H1 (cell line): ENCODE measurements around the gene SMOC2. TPM values are rescaled to one million over a fixed set of nuclear protein-coding genes. Genes with fewer than 3 reads are reported as not detected.

Experiments used
- CTCF ChIA-PET: fragments of 300-600 bp; sonication (Branson Sonifier 250); formaldehyde crosslinking; loops from one replicate; lab custom pipeline; 2021; ENCODE audit not compliant: partially characterized antibody; lab: Charles Lee
- POLR2A ChIA-PET: fragments of 300-600 bp; sonication (Branson Sonifier 250); formaldehyde crosslinking; loops from one replicate; lab custom pipeline; 2021; ENCODE audit warnings: inconsistent platforms; ENCODE audit not compliant: partially characterized antibody; lab: Charles Lee
- DNase-seq, 2 experiments: peaks; one replicate each; pipeline versions ENCODE4 v3.0.0 to v3.0.0-alpha.2; 2010 to 2022; ENCODE audit warnings: low spot score in 2 of 2, low read depth in 1 of 2, mixed read lengths in 1 of 2
- FAIRE-seq: peaks from 2 replicates; lab custom pipeline; 2011; peaks lifted over from hg19 to GRCh38; lab: Jason Lieb, UNC
- H2AFZ ChIP-seq: 2 replicates; pipeline ENCODE4 v1.8.1; 2012; ENCODE audit warnings: low read length, inconsistent platforms
- H2AK5ac ChIP-seq: 2 replicates; pipeline ENCODE4 v1.6.1; 2013; ENCODE audit warnings: low read depth, low read length
- H2BK120ac ChIP-seq: replicated peaks from 2 replicates; pipeline ENCODE3; 2013; ENCODE audit warnings: low read depth, low read length, inconsistent platforms
- H2BK12ac ChIP-seq: 2 replicates; pipeline ENCODE4 v1.6.1; 2013; ENCODE audit warnings: low read depth, low read length
- H2BK15ac ChIP-seq: 2 replicates; pipeline ENCODE4 v1.6.1; 2013; ENCODE audit warnings: low read length
- H2BK20ac ChIP-seq: 2 replicates; pipeline ENCODE4 v1.6.1; 2013; ENCODE audit warnings: low read length
- H2BK5ac ChIP-seq: 2 replicates; pipeline ENCODE4 v1.6.1; 2013; ENCODE audit warnings: low read depth, low read length
- H3K14ac ChIP-seq: 2 replicates; pipeline ENCODE4 v1.6.1; 2013; ENCODE audit warnings: inconsistent platforms; ENCODE audit not compliant: insufficient read length
- H3K18ac ChIP-seq: 2 replicates; pipeline ENCODE4 v1.6.1; 2013; ENCODE audit warnings: low read length; ENCODE audit errors: extremely low read depth
- H3K23ac ChIP-seq: 2 replicates; pipeline ENCODE4 v1.6.1; 2013; ENCODE audit warnings: inconsistent platforms; ENCODE audit not compliant: insufficient read length
- H3K23me2 ChIP-seq: 2 replicates; pipeline ENCODE4 v1.6.1; 2013; ENCODE audit warnings: low read depth, low read length
- H3K27ac ChIP-seq: 2 replicates; pipeline ENCODE4 v1.6.1; 2011; ENCODE audit warnings: low read depth, low read length, inconsistent platforms
- H3K27me3 ChIP-seq, 4 experiments: replicated peaks in 1 of 4; 1 replicate in 1 of 4; 2 replicates in 3 of 4; pipeline versions ENCODE4 v1.6.1 to v1.8.1; 2011 to 2013; ENCODE audit warnings: low read length in 3 of 4, mild to moderate bottlenecking in 3 of 4, inconsistent platforms in 2 of 4, mixed read lengths in 2 of 4, moderate library complexity in 1 of 4; ENCODE audit not compliant: control insufficient read depth in 3 of 4, insufficient read depth in 3 of 4; ENCODE audit errors: extremely low read depth in 1 of 4
- H3K36me3 ChIP-seq, 4 experiments: 2 replicates each; pipeline versions ENCODE4 v1.6.1 to v1.8.1; 2011 to 2013; ENCODE audit warnings: mild to moderate bottlenecking in 4 of 4, low read length in 3 of 4, moderate library complexity in 2 of 4, control low read depth in 1 of 4, inconsistent platforms in 1 of 4; ENCODE audit not compliant: insufficient read depth in 4 of 4, control insufficient read depth in 2 of 4
- H3K4ac ChIP-seq: replicated peaks from 2 replicates; pipeline ENCODE3; 2013; ENCODE audit warnings: low read length, low read depth, mixed read lengths, inconsistent platforms; ENCODE audit not compliant: insufficient read length
- H3K4me1 ChIP-seq, 4 experiments: replicated peaks in 1 of 4; 1 replicate in 1 of 4; 2 replicates in 3 of 4; pipeline versions ENCODE4 v1.6.1 to v1.8.1; 2011 to 2013; ENCODE audit warnings: low read length in 3 of 4, inconsistent platforms in 2 of 4, mixed read lengths in 1 of 4; ENCODE audit not compliant: insufficient read depth in 4 of 4, control insufficient read depth in 3 of 4
- H3K4me2 ChIP-seq, 2 experiments: 2 replicates each; pipeline versions ENCODE4 v1.6.1 to v1.8.1; 2011 to 2013; ENCODE audit warnings: low read depth in 2 of 2, low read length in 2 of 2, control low read depth in 1 of 2, inconsistent platforms in 1 of 2, mild to moderate bottlenecking in 1 of 2; ENCODE audit not compliant: insufficient read depth in 1 of 2
- H3K4me3 ChIP-seq, 4 experiments: fragments of 200-600, 300-600 bp in 1 of 4; sonication (generic), shearing (Covaris generic), sonication (Bioruptor Twin) in 1 of 4; 2 replicates each; pipeline versions ENCODE4 v1.5.1 to v1.8.1; 2011 to 2016; ENCODE audit warnings: low read length in 4 of 4, low read depth in 3 of 4, control low read depth in 2 of 4, inconsistent platforms in 2 of 4, mild to moderate bottlenecking in 2 of 4, mixed read lengths in 1 of 4, moderate library complexity in 1 of 4; ENCODE audit not compliant: insufficient read depth in 2 of 4; ENCODE audit errors: extremely low read depth in 1 of 4
- H3K56ac ChIP-seq: replicated peaks from 2 replicates; pipeline ENCODE3; 2013; ENCODE audit warnings: low read depth, mild to moderate bottlenecking, mixed read lengths, low read length, inconsistent platforms; ENCODE audit not compliant: insufficient read length
- H3K79me1 ChIP-seq: 2 replicates; pipeline ENCODE4 v1.6.1; 2013; ENCODE audit warnings: low read depth, low read length, control low read depth
- H3K79me2 ChIP-seq, 2 experiments: 2 replicates each; pipeline versions ENCODE4 v1.6.1 to v1.8.1; 2012 to 2013; ENCODE audit warnings: low read length in 2 of 2, mild to moderate bottlenecking in 2 of 2, inconsistent platforms in 1 of 2; ENCODE audit not compliant: insufficient read depth in 2 of 2, control insufficient read depth in 1 of 2
- H3K9ac ChIP-seq, 4 experiments: replicated peaks in 1 of 4; 1 replicate in 1 of 4; 2 replicates in 3 of 4; pipeline versions ENCODE4 v1.6.1 to v1.8.1; 2011 to 2013; ENCODE audit warnings: low read depth in 3 of 4, low read length in 3 of 4, control low read depth in 2 of 4, mild to moderate bottlenecking in 2 of 4, moderate library complexity in 2 of 4, inconsistent platforms in 1 of 4; ENCODE audit errors: extremely low read depth in 1 of 4
- H3K9me3 ChIP-seq, 2 experiments: 2 replicates each; pipeline versions ENCODE4 v1.6.1 to v1.8.1; 2012 to 2013; ENCODE audit warnings: mild to moderate bottlenecking in 2 of 2, moderate library complexity in 2 of 2, control low read depth in 1 of 2, inconsistent platforms in 1 of 2, low read depth in 1 of 2, low read length in 1 of 2, mixed read lengths in 1 of 2; ENCODE audit not compliant: insufficient read depth in 2 of 2
- H4K20me1 ChIP-seq, 2 experiments: replicated peaks in 1 of 2; 2 replicates each; pipeline versions ENCODE3 to v1.8.1; 2011 to 2013; ENCODE audit warnings: inconsistent platforms in 2 of 2, low read length in 2 of 2, mild to moderate bottlenecking in 1 of 2; ENCODE audit not compliant: insufficient read depth in 2 of 2, control insufficient read depth in 1 of 2
- H4K5ac ChIP-seq: 2 replicates; pipeline ENCODE4 v1.6.1; 2013; ENCODE audit warnings: low read length, low read depth, mixed read lengths, inconsistent platforms; ENCODE audit not compliant: insufficient read length
- H4K8ac ChIP-seq: 2 replicates; pipeline ENCODE4 v1.8.0; 2013; ENCODE audit warnings: mild to moderate bottlenecking, moderate library complexity, low read length, inconsistent platforms; ENCODE audit not compliant: insufficient read depth; ENCODE audit errors: extremely low read depth
- H4K91ac ChIP-seq: replicated peaks from 2 replicates; pipeline ENCODE3; 2013; ENCODE audit warnings: low read length, mixed read lengths, inconsistent platforms; ENCODE audit not compliant: insufficient read length
- ASH2L ChIP-seq: fragments of 200-600, 300-600 bp; sonication (generic); IDR thresholded peaks from one replicate; pipeline ENCODE4 v1.7.1; 2017; ENCODE audit warnings: low read length
- BRCA1 ChIP-seq: IDR thresholded peaks from 2 replicates; pipeline ENCODE4 v1.6.1; 2012; ENCODE audit warnings: low read depth, low read length, improper control_type of control experiment
- CHD2 ChIP-seq: IDR thresholded peaks from 2 replicates; pipeline ENCODE4 v1.6.1; 2012; ENCODE audit warnings: low read length, improper control_type of control experiment
- EZH2 ChIP-seq: fragments of 200-600 bp; sonication (generic); IDR thresholded peaks from 2 replicates; pipeline ENCODE4 v1.7.1; 2012; ENCODE audit warnings: low read depth, mild to moderate bottlenecking, moderate library complexity, low read length, inconsistent platforms; ENCODE audit not compliant: severe bottlenecking
- FOSL1 ChIP-seq: IDR thresholded peaks from 2 replicates; pipeline ENCODE4 v1.6.1; 2011; ENCODE audit warnings: mild to moderate bottlenecking, low read depth, low read length, moderate library complexity; ENCODE audit not compliant: insufficient read depth
- HDAC2 ChIP-seq, 2 experiments: fragments of 300-600 bp in 1 of 2; sonication (generic) in 1 of 2; IDR thresholded peaks; 2 replicates each; pipeline ENCODE4 v1.6.1; 2011 to 2012; ENCODE audit warnings: low read depth in 2 of 2, low read length in 2 of 2, mild to moderate bottlenecking in 2 of 2, moderate library complexity in 2 of 2, borderline replicate concordance in 1 of 2, inconsistent platforms in 1 of 2
- KDM4A ChIP-seq: IDR thresholded peaks from one replicate; pipeline ENCODE4 v1.7.1; 2012; ENCODE audit warnings: low read depth, mild to moderate bottlenecking, moderate library complexity, low read length, inconsistent platforms; ENCODE audit not compliant: severe bottlenecking
- PHF8 ChIP-seq: fragments of 200-600 bp; sonication (generic); conservative IDR thresholded peaks from 2 replicates; pipeline ENCODE4 v1.7.1; 2012; ENCODE audit warnings: low read depth, mild to moderate bottlenecking, inconsistent platforms, low read length, moderate library complexity
- SAP30 ChIP-seq: fragments of 300-600 bp; sonication (generic); IDR thresholded peaks from 2 replicates; pipeline ENCODE4 v1.7.1; 2012; ENCODE audit warnings: low read length, moderate library complexity, mild to moderate bottlenecking, inconsistent platforms; ENCODE audit not compliant: insufficient read depth, insufficient replicate concordance
- SP1 ChIP-seq: IDR thresholded peaks from 2 replicates; pipeline ENCODE4 v1.6.1; 2011; ENCODE audit warnings: low read depth, low read length
- SP4 ChIP-seq: IDR thresholded peaks from 2 replicates; pipeline ENCODE4 v1.6.1; 2012; ENCODE audit warnings: low read length, inconsistent platforms
- TAF7 ChIP-seq: optimal IDR thresholded peaks from 2 replicates; pipeline ENCODE3; 2011; ENCODE audit warnings: low read depth, mild to moderate bottlenecking, inconsistent platforms, low read length, moderate library complexity, borderline replicate concordance
- TBP ChIP-seq: IDR thresholded peaks from 2 replicates; pipeline ENCODE4 v1.6.1; 2011; ENCODE audit warnings: low read depth, low read length, improper control_type of control experiment
- TCF12 ChIP-seq: IDR thresholded peaks from 2 replicates; pipeline ENCODE4 v1.6.1; 2011; ENCODE audit warnings: low read depth, mild to moderate bottlenecking, low read length
- YY1 ChIP-seq: IDR thresholded peaks from 2 replicates; pipeline ENCODE4 v1.6.1; 2011; ENCODE audit warnings: low read depth, mild to moderate bottlenecking, low read length
- ZNF274 ChIP-seq: IDR thresholded peaks from 2 replicates; pipeline ENCODE4 v1.7.0; 2012; ENCODE audit warnings: low read length, borderline replicate concordance; ENCODE audit errors: extremely low read depth
- WGBS, 2 experiments: shearing (Covaris generic) in 1 of 2; methylation state at CpG; one replicate each; pipeline versions ENCODE4 v1.1.6 to v1.1.7; 2013 to 2015; ENCODE audit warnings: low lambda C conversion rate in 2 of 2, mixed read lengths in 2 of 2, inconsistent platforms in 1 of 2, low coverage in 1 of 2, missing lambda C conversion rate in 1 of 2; ENCODE audit not compliant: insufficient replicate concordance in 2 of 2, insufficient coverage in 1 of 2, insufficient read length in 1 of 2; ENCODE audit errors: extremely low coverage in 1 of 2, missing lambda C conversion rate in 1 of 2; 5-methylcytosine and 5-hydroxymethylcytosine counted together
- polyA plus RNA-seq, 7 experiments: library from polyadenylated mRNA; depleted of rRNA in 3 of 7; stranded (reverse) in 5 of 7; unstranded in 2 of 7; fragments of >200 nt in 5 of 7; fragments of 200-250 nt in 2 of 7; gene quantifications; 1 replicate in 5 of 7; 2 replicates in 1 of 7; 4 replicates in 1 of 7; pipeline versions ENCODE4 v1.2.1 to v1.2.3, GENCODE V29; 2011 to 2013; ENCODE audit warnings: missing spikeins in 2 of 7, mixed read lengths in 2 of 7
- total RNA-seq: library from RNA; stranded (reverse); fragmentation: NEBNext Ultra II Directional; extraction: Animal tissue kit (Norgen Biotek cat#: 25700); gene quantifications from 2 replicates; pipeline ENCODE4 v1.2.1, GENCODE V29; 2021

Gene SMOC2
- total and polyA plus RNA-seq, 2 of the 8 experiments (the other 6 are each of a cell fraction or from before 2014, with no cell fraction given), result 7.7 to 8.5 TPM

DNA sequence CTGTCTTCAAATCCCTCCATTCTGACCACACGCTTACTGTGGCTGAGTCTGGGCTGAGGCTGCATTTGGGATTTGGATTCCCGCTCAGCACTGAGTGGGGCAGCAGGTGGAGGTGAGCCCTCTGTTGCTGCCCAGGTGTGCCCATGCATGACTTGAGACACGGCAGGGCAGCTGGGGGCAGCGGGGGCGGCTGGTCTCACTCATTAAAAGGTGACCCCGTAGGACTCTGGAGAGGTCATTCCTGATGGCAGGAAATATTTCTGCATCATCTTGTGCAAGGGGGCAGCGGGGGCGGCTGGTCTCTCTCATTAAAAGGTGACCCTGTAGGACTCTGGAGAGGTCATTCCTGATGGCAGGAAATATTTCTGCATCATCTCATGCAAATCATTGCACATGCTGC is 49.8 kb downstream of the SMOC2 start:
- H3K23me2 ChIP-seq, result no peaks in the 10 kb centered on the region
- no peaks in the 10 kb centered on the region for H3K9me3 ChIP-seq
- H3K27ac ChIP-seq, result no peak overlapping the region
- no peak overlapping the region for H3K4ac ChIP-seq
- no peaks in the 10 kb centered on the region for H3K27me3 ChIP-seq
- H3K18ac ChIP-seq, result no peak overlapping the region
- peaks cover 0 to 3% (median under 1%) of the 10 kb centered on the region in 4 experiments; a peak in 2 of 7 replicates for H3K4me1 ChIP-seq
- H2AK5ac ChIP-seq, result no peak overlapping the region
- DNase-seq, result no peak
- H3K79me1 ChIP-seq, result no peaks in the 10 kb centered on the region
- POLR2A ChIA-PET, result no interaction called here
- no peak overlapping the region for H2BK5ac ChIP-seq
- no peak overlapping the region for H2BK20ac ChIP-seq
- TF ChIP-seq HDAC2 (IDR thresholded peaks at IDR 0.05; ENCODE audit: borderline replicate concordance in 1 of 2, low read depth in 2 of 2, low read length in 2 of 2) (no peak), PHF8 (no peak), SAP30 (no peak), TBP (no peak), EZH2 (no peak), FOSL1 (no peak), SP1 (no peak), ASH2L (no peak), SP4 (no peak), TCF12 (no peak), ZNF274 (no peak), YY1 (no peak), KDM4A (no peak), TAF7 (no peak), CHD2 (no peak), BRCA1 (no peak)
- TF ChIP-seq, all 59 proteins: peak for 0
- Histone ChIP-seq H3K23ac (no peak overlapping the region), H2BK12ac (no peak overlapping the region), H2BK120ac (no peak overlapping the region), H4K8ac (no peak overlapping the region), H3K56ac (no peak overlapping the region), H4K20me1 (no peaks in the 10 kb centered on the region), H4K91ac (no peak overlapping the region), H3K79me2 (no peaks in the 10 kb centered on the region), H3K4me2 (no peak overlapping the region), H2BK15ac (no peak overlapping the region), H2AFZ (no peak overlapping the region), H3K9ac (no peak overlapping the region), H4K5ac (no peak overlapping the region), H3K36me3 (no peaks in the 10 kb centered on the region), H3K4me3 (no peak overlapping the region), H3K14ac (no peak overlapping the region)
- 90% methylated on average over 8 of the region's 8 CpGs; no CpG with 5 or more reads in 1 of the 2 experiments for WGBS, 2 experiments
- CTCF ChIA-PET, result no interaction called here
- FAIRE-seq, result no peak
